ENCODE data around the gene SUMF1.

DNA sequence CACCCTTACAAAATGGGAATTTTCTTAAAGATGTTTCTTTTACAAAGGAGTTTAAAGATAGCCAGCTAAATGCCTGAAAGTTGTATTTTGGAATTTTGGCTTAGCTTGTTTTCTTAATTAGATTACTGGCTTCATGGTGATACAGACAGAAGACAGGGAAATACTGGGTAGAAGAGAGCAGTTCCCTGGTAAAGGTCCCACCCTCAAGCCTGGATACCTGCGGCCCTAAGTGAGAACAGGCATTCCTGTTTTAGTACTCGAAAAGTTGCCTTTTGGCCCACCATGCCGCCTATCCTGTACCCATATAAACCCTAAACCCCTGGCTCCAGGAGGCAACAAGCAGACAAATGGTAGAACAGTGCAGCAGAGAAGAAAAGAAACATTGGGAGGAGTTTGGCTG, 134.5 kb downstream of the SUMF1 start:
- TF ChIP-seq, protein P1, sequence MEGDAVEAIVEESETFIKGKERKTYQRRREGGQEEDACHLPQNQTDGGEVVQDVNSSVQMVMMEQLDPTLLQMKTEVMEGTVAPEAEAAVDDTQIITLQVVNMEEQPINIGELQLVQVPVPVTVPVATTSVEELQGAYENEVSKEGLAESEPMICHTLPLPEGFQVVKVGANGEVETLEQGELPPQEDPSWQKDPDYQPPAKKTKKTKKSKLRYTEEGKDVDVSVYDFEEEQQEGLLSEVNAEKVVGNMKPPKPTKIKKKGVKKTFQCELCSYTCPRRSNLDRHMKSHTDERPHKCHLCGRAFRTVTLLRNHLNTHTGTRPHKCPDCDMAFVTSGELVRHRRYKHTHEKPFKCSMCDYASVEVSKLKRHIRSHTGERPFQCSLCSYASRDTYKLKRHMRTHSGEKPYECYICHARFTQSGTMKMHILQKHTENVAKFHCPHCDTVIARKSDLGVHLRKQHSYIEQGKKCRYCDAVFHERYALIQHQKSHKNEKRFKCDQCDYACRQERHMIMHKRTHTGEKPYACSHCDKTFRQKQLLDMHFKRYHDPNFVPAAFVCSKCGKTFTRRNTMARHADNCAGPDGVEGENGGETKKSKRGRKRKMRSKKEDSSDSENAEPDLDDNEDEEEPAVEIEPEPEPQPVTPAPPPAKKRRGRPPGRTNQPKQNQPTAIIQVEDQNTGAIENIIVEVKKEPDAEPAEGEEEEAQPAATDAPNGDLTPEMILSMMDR (IDR thresholded peaks at IDR 0.05): no peak
- no peak for TF ChIP-seq POLR2A (IDR thresholded peaks at IDR 0.05)
